SK-N-SH (cell line): Measurements from ENCODE around the gene DSCAML1.

Experiments
- CTCF ChIP-seq: fragments of 200-600 bp; sonication (generic); IDR thresholded peaks from 2 replicates; pipeline ENCODE4 v1.6.1; 2017; ENCODE audit warnings: antibody characterized with exemption, mild to moderate bottlenecking, moderate library complexity
- SIN3A ChIP-seq: IDR thresholded peaks from 2 replicates; pipeline ENCODE4 v1.6.1; 2012; ENCODE audit warnings: low read depth, mild to moderate bottlenecking, low read length, moderate library complexity, borderline replicate concordance

- TF ChIP-seq SIN3A (no peak), CTCF (no peak)
Measured at GRCh38 chr11:117792241-117792640, 4.8 kb downstream of the DSCAML1 start.
